Measurements from ENCODE around the gene IGF2R.

- TF ChIP-seq CTCF (IDR thresholded peaks at IDR 0.05) (no peak), POLR2AphosphoS5 (IDR thresholded peaks at IDR 0.05) (peak in 1 of 3 donors; percentile 49), POLR2A (IDR thresholded peaks at IDR 0.05) (no peak), EP300 (IDR thresholded peaks at IDR 0.05) (no peak)
Observed at GRCh38 chr6:159939591-159940016, 29.3 kb upstream of the IGF2R start.

All from stomach (tissue), 4 donors.